IPS-20b (cell line): Measurements from ENCODE around the gene TADA2B.
"Not testable (repeated sequence)": the region's sequence is repeated elsewhere in the genome, so short reads cannot be mapped to it uniquely, and the experiment has no call there.

Source experiments
- H3K27ac ChIP-seq: one replicate; pipeline ENCODE4 v1.5.1; 2013; ENCODE audit warnings: low read length
- H3K27me3 ChIP-seq: 2 replicates; pipeline ENCODE4 v1.6.1; 2013; ENCODE audit warnings: mild to moderate bottlenecking, low read length, inconsistent platforms; ENCODE audit not compliant: insufficient read depth
- H3K36me3 ChIP-seq: 2 replicates; pipeline ENCODE4 v1.6.1; 2013; ENCODE audit warnings: low read depth, mild to moderate bottlenecking, inconsistent platforms, low read length, moderate library complexity; ENCODE audit not compliant: insufficient read depth
- H3K4me1 ChIP-seq: 2 replicates; pipeline ENCODE4 v1.6.1; 2013; ENCODE audit warnings: mild to moderate bottlenecking, control low read depth, inconsistent platforms, low read length, moderate library complexity; ENCODE audit not compliant: insufficient read depth
- H3K4me3 ChIP-seq: 2 replicates; pipeline ENCODE4 v1.5.1; 2013; ENCODE audit warnings: mild to moderate bottlenecking, low read length, inconsistent platforms
- H3K9ac ChIP-seq: 2 replicates; pipeline ENCODE4 v1.6.1; 2013; ENCODE audit warnings: low read depth, mild to moderate bottlenecking, inconsistent platforms, low read length, moderate library complexity
- H3K9me3 ChIP-seq: 2 replicates; pipeline ENCODE4 v1.6.1; 2013; ENCODE audit warnings: mild to moderate bottlenecking, low read depth, low read length, inconsistent platforms; ENCODE audit not compliant: insufficient read depth

The TADA2B gene

GRCh38 chr4:7094916-7095315 is 51.7 kb downstream of the TADA2B start:
- H3K4me3 ChIP-seq: no peak overlapping the region
- no peaks in the 10 kb centered on the region for H3K9me3 ChIP-seq
- no peaks in the 10 kb centered on the region for H3K4me1 ChIP-seq
- H3K27ac ChIP-seq: no peak overlapping the region
- no peak overlapping the region for H3K9ac ChIP-seq
- peaks cover 84% of the 10 kb centered on the region for H3K27me3 ChIP-seq
- H3K36me3 ChIP-seq: no peaks in the 10 kb centered on the region

GRCh38 chr4:7095611-7096155 is 52.5 kb downstream of the TADA2B start:
- no peaks in the 10 kb centered on the region for H3K4me1 ChIP-seq
- no peaks in the 10 kb centered on the region for H3K9me3 ChIP-seq
- peaks cover 81% of the 10 kb centered on the region for H3K27me3 ChIP-seq
- H3K4me3 ChIP-seq: no peak overlapping the region
- H3K27ac ChIP-seq: no peak overlapping the region
- no peak overlapping the region for H3K9ac ChIP-seq
- H3K36me3 ChIP-seq: no peaks in the 10 kb centered on the region

DNA sequence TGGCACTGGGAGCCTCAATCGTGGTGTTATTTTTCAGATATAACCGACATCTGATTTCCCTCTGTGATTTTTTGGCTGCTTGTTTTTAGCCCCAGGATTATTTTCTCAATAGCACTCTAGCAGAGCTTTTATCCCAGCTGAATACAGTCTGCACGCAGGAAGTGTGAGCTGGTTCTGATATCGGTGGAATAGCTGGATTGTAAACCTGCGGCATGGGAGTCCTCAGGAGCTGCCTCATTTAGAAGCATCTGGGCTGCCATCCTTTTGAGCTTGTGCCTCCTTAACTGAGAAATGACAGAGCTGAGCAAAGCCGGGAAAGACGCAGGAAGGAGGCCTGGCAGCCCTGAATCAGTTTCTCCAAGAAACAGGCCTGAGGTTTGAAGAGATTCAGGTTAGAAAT is 53.1 kb downstream of the TADA2B start:
- no peak overlapping the region for H3K9ac ChIP-seq
- peaks cover 78% of the 10 kb centered on the region for H3K27me3 ChIP-seq
- H3K4me1 ChIP-seq: no peaks in the 10 kb centered on the region
- no peaks in the 10 kb centered on the region for H3K36me3 ChIP-seq
- H3K27ac ChIP-seq: no peak overlapping the region
- H3K4me3 ChIP-seq: no peak overlapping the region
- H3K9me3 ChIP-seq: no peaks in the 10 kb centered on the region

- Histone ChIP-seq H3K4me3 (peak overlapping the region; percentile 86), H3K4me1 (no peaks in the 10 kb centered on the region; the same call in 1 of the 2 replicates), H3K36me3 (no peaks in the 10 kb centered on the region), H3K27ac (no peak overlapping the region), H3K27me3 (peaks cover 51% of the 10 kb centered on the region), H3K9me3 (no peaks in the 10 kb centered on the region), H3K9ac (peak overlapping the region; percentile 36; the same call in 1 of the 2 replicates)
Observed at GRCh38 chr4:7101692-7102515, 58.7 kb downstream of the TADA2B start.

GRCh38 chr4:7102516-7102909 is 59.3 kb downstream of the TADA2B start:
- not testable (repeated sequence) for H3K36me3 ChIP-seq, H3K9ac ChIP-seq, H3K9me3 ChIP-seq, H3K4me1 ChIP-seq, H3K27ac ChIP-seq
- Histone ChIP-seq H3K27me3 (peaks cover 45% of the 10 kb centered on the region), H3K4me3 (peak overlapping the region; percentile 86)

- peaks cover 39% of the 10 kb centered on the region for H3K27me3 ChIP-seq
- H3K27ac ChIP-seq: no peak overlapping the region
- no peaks in the 10 kb centered on the region; the same call in 1 of the 2 replicates for H3K4me1 ChIP-seq
- H3K4me3 ChIP-seq: peak overlapping the region; percentile 86
- no peaks in the 10 kb centered on the region for H3K9me3 ChIP-seq
- peak overlapping the region; percentile 56; the same call in 1 of the 2 replicates for H3K9ac ChIP-seq
- no peaks in the 10 kb centered on the region for H3K36me3 ChIP-seq
Observed at GRCh38 chr4:7103031-7103606, 59.9 kb downstream of the TADA2B start.

DNA sequence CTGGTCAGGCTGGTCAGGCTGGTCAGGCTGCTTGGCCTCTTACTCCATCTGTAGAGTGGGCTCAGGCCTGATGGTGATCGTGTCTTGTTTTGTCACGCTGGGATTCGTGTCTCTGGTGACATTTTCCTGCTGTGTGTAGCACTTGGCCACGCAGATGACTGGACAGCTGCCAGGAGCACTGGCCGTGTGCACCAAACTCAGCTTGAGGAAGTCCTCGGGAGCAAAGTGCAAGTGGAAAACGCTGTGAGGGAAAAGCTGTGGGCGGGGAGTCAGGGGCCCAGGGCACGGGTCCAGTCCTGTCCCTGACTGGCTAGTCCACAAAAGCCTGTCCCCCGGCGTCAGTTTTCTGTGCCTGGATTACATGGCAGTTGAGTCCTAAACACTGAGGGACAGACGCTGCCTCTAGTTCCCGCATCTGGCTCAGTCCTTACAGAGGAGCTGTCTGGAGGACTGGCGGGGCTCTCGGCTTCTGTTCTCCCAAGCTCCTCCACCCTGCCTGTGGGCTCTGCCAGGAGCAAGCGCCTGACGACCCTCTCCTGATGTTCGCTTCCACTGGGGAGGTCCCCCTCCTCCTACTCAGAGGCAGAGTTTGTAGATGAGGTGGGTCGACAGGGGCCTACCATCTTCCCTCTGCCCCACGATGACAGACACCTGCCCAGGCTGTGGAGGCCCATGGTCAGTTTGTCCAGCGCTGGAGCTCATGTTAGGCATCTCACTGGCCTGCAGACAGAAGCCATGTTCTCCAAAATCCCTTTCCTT is 60.6 kb downstream of the TADA2B start:
- H3K9me3 ChIP-seq: no peaks in the 10 kb centered on the region
- H3K4me3 ChIP-seq: peak overlapping the region; percentile 86
- peaks cover 32% of the 10 kb centered on the region for H3K27me3 ChIP-seq
- no peaks in the 10 kb centered on the region for H3K36me3 ChIP-seq
- no peaks in the 10 kb centered on the region; the same call in 1 of the 2 replicates for H3K4me1 ChIP-seq
- no peak overlapping the region for H3K27ac ChIP-seq
- no peak overlapping the region for H3K9ac ChIP-seq

DNA sequence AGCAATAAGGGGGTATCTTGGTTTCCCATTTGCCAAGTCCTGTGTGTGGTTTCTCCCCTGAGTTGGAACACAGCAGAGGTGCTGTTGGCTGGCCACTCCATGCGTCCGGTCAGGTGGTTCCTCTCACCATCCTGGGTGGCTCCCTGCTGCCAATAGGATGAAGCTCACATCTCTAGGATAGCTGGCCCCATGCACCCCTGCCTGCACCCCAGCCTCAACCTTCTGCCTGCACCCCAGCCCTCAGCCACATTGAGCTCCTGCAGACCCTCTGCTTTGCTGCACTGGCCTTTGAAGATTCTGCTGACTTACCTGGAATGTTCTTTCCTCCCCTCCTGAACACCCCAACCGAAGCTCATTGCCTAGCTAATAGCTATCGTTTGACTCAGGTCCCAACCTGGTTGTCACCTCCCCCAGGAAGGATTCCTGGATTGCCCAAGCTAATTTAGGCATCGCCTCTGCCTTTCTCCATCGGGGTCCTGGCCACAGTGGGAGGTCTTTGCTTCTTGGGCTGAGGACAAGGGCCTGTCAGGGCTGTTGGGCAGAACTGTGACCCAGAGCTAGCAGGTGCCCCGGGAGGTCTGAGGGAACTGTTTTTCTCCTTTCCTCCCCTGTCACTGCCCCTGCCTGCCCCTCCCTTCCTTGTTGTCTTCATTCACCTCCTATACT is 61.3 kb downstream of the TADA2B start:
- no peaks in the 10 kb centered on the region for H3K9me3 ChIP-seq
- H3K4me1 ChIP-seq: no peaks in the 10 kb centered on the region; the same call in 1 of the 2 replicates
- H3K27me3 ChIP-seq: peaks cover 32% of the 10 kb centered on the region
- no peak overlapping the region for H3K4me3 ChIP-seq
- no peak overlapping the region for H3K9ac ChIP-seq
- no peak overlapping the region for H3K27ac ChIP-seq
- no peaks in the 10 kb centered on the region for H3K36me3 ChIP-seq

DNA sequence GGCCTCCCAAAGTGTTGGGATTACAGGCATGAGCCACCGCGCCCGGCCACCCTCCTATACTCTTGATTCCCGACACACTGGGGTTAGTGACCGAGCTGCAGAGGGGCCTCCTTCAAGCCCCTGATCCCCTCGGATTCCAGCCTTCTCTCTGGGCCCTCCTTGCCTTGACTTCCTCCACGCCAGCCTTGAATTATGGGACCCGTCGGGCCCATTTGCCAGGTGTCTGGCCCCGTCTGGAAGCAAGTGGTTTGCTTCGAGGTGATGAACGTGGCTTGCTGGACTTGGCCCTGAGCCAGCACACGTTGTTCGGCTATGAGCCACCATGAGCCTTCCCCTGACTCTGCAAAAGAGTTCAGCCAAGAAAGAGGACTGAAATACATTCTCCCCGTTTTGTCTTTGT is 62.1 kb downstream of the TADA2B start:
- H3K27ac ChIP-seq: no peak overlapping the region
- H3K9ac ChIP-seq: no peak overlapping the region
- no peaks in the 10 kb centered on the region for H3K36me3 ChIP-seq
- no peak overlapping the region for H3K4me3 ChIP-seq
- no peaks in the 10 kb centered on the region; the same call in 1 of the 2 replicates for H3K4me1 ChIP-seq
- H3K27me3 ChIP-seq: peaks cover 32% of the 10 kb centered on the region
- no peaks in the 10 kb centered on the region for H3K9me3 ChIP-seq

GRCh38 chr4:7107166-7107905 is 64.2 kb downstream of the TADA2B start:
- H3K27ac ChIP-seq: no peak overlapping the region
- H3K27me3 ChIP-seq: peaks cover 24% of the 10 kb centered on the region
- H3K9ac ChIP-seq: no peak overlapping the region
- no peaks in the 10 kb centered on the region; the same call in 1 of the 2 replicates for H3K4me1 ChIP-seq
- no peaks in the 10 kb centered on the region for H3K36me3 ChIP-seq
- H3K9me3 ChIP-seq: no peaks in the 10 kb centered on the region
- no peak overlapping the region for H3K4me3 ChIP-seq
